SK-N-SH treated with all-trans-retinoic acid at 6 μM for 48 hours (cell line): ENCODE results near the gene PLXNA4.

ENCODE experiments used
- ARNTL ChIP-seq: fragments of 450-650 bp; formaldehyde crosslinking; IDR thresholded peaks from 2 replicates; pipeline ENCODE4 v1.5.0; 2020; ENCODE audit warnings: low read depth, mild to moderate bottlenecking, moderate library complexity, borderline replicate concordance
- CSDC2 ChIP-seq: fragments of 250-450 bp; sonication (Bioruptor Pico); IDR thresholded peaks from 2 replicates; pipeline ENCODE4 v1.5.0; 2020; ENCODE audit warnings: mild to moderate bottlenecking, moderate library complexity
- ESRRG ChIP-seq: fragments of 250-450 bp; sonication (Bioruptor Pico); IDR thresholded peaks from 2 replicates; pipeline ENCODE4 v1.6.1; 2021; ENCODE audit warnings: mild to moderate bottlenecking
- OSR1 ChIP-seq: fragments of 250-450 bp; sonication (Bioruptor Pico); IDR thresholded peaks from 2 replicates; pipeline ENCODE4 v1.8.0; 2022; ENCODE audit warnings: moderate library complexity, mild to moderate bottlenecking, inconsistent platforms
- PATZ1 ChIP-seq: fragments of 250-450 bp; sonication (Bioruptor Pico); IDR thresholded peaks from 2 replicates; pipeline ENCODE4 v1.8.0; 2020; ENCODE audit warnings: mild to moderate bottlenecking, moderate library complexity, borderline replicate concordance
- ZC3H10 ChIP-seq: fragments of 250-450 bp; sonication (Bioruptor Pico); IDR thresholded peaks from 2 replicates; pipeline ENCODE4 v1.5.1; 2021; ENCODE audit warnings: mild to moderate bottlenecking, moderate library complexity
- ZFP3 ChIP-seq: fragments of 250-450 bp; sonication (Bioruptor Pico); IDR thresholded peaks from 2 replicates; pipeline ENCODE4 v1.5.0; 2020; ENCODE audit warnings: mild to moderate bottlenecking, moderate library complexity
- ZNF8 ChIP-seq: fragments of 450-650 bp; formaldehyde crosslinking; IDR thresholded peaks from 2 replicates; pipeline ENCODE4 v1.5.0; 2020; ENCODE audit warnings: mild to moderate bottlenecking, moderate library complexity
- TF ChIP-seq, protein P1 (sequence below): fragments of 250-450 bp; sonication (Bioruptor Pico); IDR thresholded peaks from 2 replicates; pipeline ENCODE4 v1.5.0; 2020; ENCODE audit warnings: mild to moderate bottlenecking, moderate library complexity

GRCh38 chr7:132192809-132193208 lies 383.5 kb downstream of the PLXNA4 start:
- TF ChIP-seq ZFP3 (no peak), ZC3H10 (CRISPR knock-in tag) (no peak), ARNTL (CRISPR knock-in tag) (no peak), OSR1 (no peak), PATZ1 (CRISPR knock-in tag) (no peak), ESRRG (no peak), ZNF8 (no peak), CSDC2 (CRISPR knock-in tag) (no peak)
- TF ChIP-seq, protein P1, sequence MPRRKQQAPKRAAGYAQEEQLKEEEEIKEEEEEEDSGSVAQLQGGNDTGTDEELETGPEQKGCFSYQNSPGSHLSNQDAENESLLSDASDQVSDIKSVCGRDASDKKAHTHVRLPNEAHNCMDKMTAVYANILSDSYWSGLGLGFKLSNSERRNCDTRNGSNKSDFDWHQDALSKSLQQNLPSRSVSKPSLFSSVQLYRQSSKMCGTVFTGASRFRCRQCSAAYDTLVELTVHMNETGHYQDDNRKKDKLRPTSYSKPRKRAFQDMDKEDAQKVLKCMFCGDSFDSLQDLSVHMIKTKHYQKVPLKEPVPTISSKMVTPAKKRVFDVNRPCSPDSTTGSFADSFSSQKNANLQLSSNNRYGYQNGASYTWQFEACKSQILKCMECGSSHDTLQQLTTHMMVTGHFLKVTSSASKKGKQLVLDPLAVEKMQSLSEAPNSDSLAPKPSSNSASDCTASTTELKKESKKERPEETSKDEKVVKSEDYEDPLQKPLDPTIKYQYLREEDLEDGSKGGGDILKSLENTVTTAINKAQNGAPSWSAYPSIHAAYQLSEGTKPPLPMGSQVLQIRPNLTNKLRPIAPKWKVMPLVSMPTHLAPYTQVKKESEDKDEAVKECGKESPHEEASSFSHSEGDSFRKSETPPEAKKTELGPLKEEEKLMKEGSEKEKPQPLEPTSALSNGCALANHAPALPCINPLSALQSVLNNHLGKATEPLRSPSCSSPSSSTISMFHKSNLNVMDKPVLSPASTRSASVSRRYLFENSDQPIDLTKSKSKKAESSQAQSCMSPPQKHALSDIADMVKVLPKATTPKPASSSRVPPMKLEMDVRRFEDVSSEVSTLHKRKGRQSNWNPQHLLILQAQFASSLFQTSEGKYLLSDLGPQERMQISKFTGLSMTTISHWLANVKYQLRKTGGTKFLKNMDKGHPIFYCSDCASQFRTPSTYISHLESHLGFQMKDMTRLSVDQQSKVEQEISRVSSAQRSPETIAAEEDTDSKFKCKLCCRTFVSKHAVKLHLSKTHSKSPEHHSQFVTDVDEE: no peak
